Right atrium auricular region (tissue), 2 donors: ENCODE measurements around the gene SNRNP70. TPM values are rescaled to one million over a fixed set of nuclear protein-coding genes. Genes with fewer than 3 reads are reported as not detected.

Experiments used
- DNase-seq: peaks from one replicate; pipeline ENCODE4 v3.0.0-alpha.2; 2019; ENCODE audit warnings: low spot score
- H3K27ac ChIP-seq, 2 donors: fragments of 200-600 bp; sonication (generic); 1 replicate in 1 of 2; 2 replicates in 1 of 2; pipeline ENCODE4 v1.5.1; 2016 to 2019
- H3K27me3 ChIP-seq, 2 donors: fragments of 200-600 bp; sonication (generic); one replicate each; pipeline versions ENCODE4 v1.5.1 to v1.6.0; 2017 to 2019
- H3K36me3 ChIP-seq: fragments of 200-600 bp; sonication (generic); one replicate; pipeline ENCODE4 v1.5.1; 2016
- H3K4me1 ChIP-seq, 2 donors: fragments of 200-600 bp; sonication (generic); one replicate each; pipeline versions ENCODE4 v1.5.1 to v1.6.0; 2017 to 2019
- H3K4me3 ChIP-seq, 2 donors: fragments of 200-600 bp; sonication (generic); 1 replicate in 1 of 2; 2 replicates in 1 of 2; pipeline ENCODE4 v1.5.1; 2017 to 2019; ENCODE audit warnings: mild to moderate bottlenecking in 1 of 2, moderate library complexity in 1 of 2
- H3K9me3 ChIP-seq, 2 donors: fragments of 200-600 bp; sonication (generic); one replicate each; pipeline ENCODE4 v1.5.1; 2019
- CTCF ChIP-seq, 2 donors: fragments of 200-600 bp; sonication (generic); IDR thresholded peaks; one replicate each; pipeline ENCODE4 v1.5.1; 2019; ENCODE audit warnings: antibody characterized with exemption in 2 of 2
- total RNA-seq, 2 donors: library from RNA; depleted of rRNA; stranded (reverse); fragments of >200 nt; gene quantifications; one replicate each; pipeline ENCODE4 v1.1.0, GENCODE V29; 2016

The SNRNP70 gene
- total RNA-seq, 2 donors from 2014 or later: 62.7 to 89.4 TPM

GRCh38 chr19:49157445-49158224, 72.4 kb downstream of the SNRNP70 start, which contains the start of gene TRPM4:
Gene TRPM4, plus strand, starts transcription at chr19:49157792. Its CDS starts 75 bp downstream, at chr19:49157867.
- H3K9me3 ChIP-seq: no peaks in the 10 kb centered on the region
- H3K4me1 ChIP-seq: peaks cover 0 to 29% of the 10 kb centered on the region in 2 donors
- no peaks in the 10 kb centered on the region for H3K36me3 ChIP-seq
- DNase-seq: peak; percentile 93
- H3K27ac ChIP-seq: peak within 1 kb of the TSS; percentile 96
- no peaks in the 10 kb centered on the region for H3K27me3 ChIP-seq
- no peak for TF ChIP-seq CTCF (IDR thresholded peaks at IDR 0.05)
- peak within 1 kb of the TSS; percentile 87 to 97 for H3K4me3 ChIP-seq

Other genes starting within 250 kb of the SNRNP70 start
- gene HSD17B14, start 249.0 kb upstream of the SNRNP70 start, total RNA-seq: 1 to 10 TPM; 3.7 to 6.3 TPM
- 10 to 100 TPM; 22.4 to 25.1 TPM for gene PLEKHA4, start 216.8 kb upstream of the SNRNP70 start, total RNA-seq
- 10 to 100 TPM; 55.0 to 97.6 TPM for gene PPP1R15A, start 213.0 kb upstream of the SNRNP70 start, total RNA-seq
- not detected for gene TULP2, start 186.7 kb upstream of the SNRNP70 start, total RNA-seq
- gene NUCB1, start 185.1 kb upstream of the SNRNP70 start, total RNA-seq: 100 to 1,000 TPM; 347 to 411 TPM
- not detected for gene DHDH, start 151.8 kb upstream of the SNRNP70 start, total RNA-seq
- 10 to 100 TPM; 10.7 to 21.2 TPM for gene BAX, start 130.6 kb upstream of the SNRNP70 start, total RNA-seq
- gene FTL, start 120.1 kb upstream of the SNRNP70 start, total RNA-seq: 1,000 to 10,000 TPM; 1,493 to 3,053 TPM
- 10 to 100 TPM; 72.1 to 88.1 TPM for gene GYS1, start 92.1 kb upstream of the SNRNP70 start, total RNA-seq
- gene RUVBL2, start 91.6 kb upstream of the SNRNP70 start, total RNA-seq: 10 to 100 TPM; 49.1 to 87.7 TPM
- gene LHB, start 68.4 kb upstream of the SNRNP70 start, total RNA-seq: not detected
- gene CGB3, start 61.1 kb upstream of the SNRNP70 start, total RNA-seq: not detected
- gene CGB2, start 53.6 kb upstream of the SNRNP70 start, total RNA-seq: not detected
- not detected for gene CGB1, start 48.6 kb upstream of the SNRNP70 start, total RNA-seq
- not detected for gene CGB5, start 41.6 kb upstream of the SNRNP70 start, total RNA-seq
- gene CGB8, start 36.3 kb upstream of the SNRNP70 start, total RNA-seq: not detected
- gene CGB7, start 27.7 kb upstream of the SNRNP70 start, total RNA-seq: not detected
- gene NTF4, start 20.6 kb upstream of the SNRNP70 start, total RNA-seq: not detected
- gene KCNA7, start 12.8 kb upstream of the SNRNP70 start, total RNA-seq: 1 to 10 TPM in 1 of 2 donors, under 1 TPM in 1; 0.35 to 3.2 TPM
- 10 to 100 TPM; 31.5 to 35.0 TPM for gene LIN7B, start 28.9 kb downstream of the SNRNP70 start, total RNA-seq
- gene C19orf73, start 33.7 kb downstream of the SNRNP70 start, total RNA-seq: 1 to 10 TPM; 3.1 to 5.9 TPM
- 1 to 10 TPM; 5.0 to 6.8 TPM for gene PPFIA3, start 34.1 kb downstream of the SNRNP70 start, total RNA-seq
- gene HRC, start 69.9 kb downstream of the SNRNP70 start, total RNA-seq: 1,000 to 10,000 TPM in 1 of 2 donors, 100 to 1,000 TPM in 1; 558 to 1,164 TPM
- gene TRPM4, start 72.3 kb downstream of the SNRNP70 start, total RNA-seq: 10 to 100 TPM; 20.6 to 22.8 TPM
- under 1 TPM; 0.56 to 0.90 TPM for gene SLC6A16, start 239.7 kb downstream of the SNRNP70 start, total RNA-seq
- 10 to 100 TPM in 1 of 2 donors, 1 to 10 TPM in 1; 2.6 to 12.1 TPM for gene CD37, start 250.0 kb downstream of the SNRNP70 start, total RNA-seq